Cardiac septum (tissue), 1 donor: ENCODE measurements around the gene GSS. TPM values are rescaled to one million over a fixed set of nuclear protein-coding genes. Genes with fewer than 3 reads are reported as not detected.
A peak's percentile ranks its signal among the peaks of the same experiment; 100 is the strongest.

Experiments
- DNase-seq: peaks from one replicate; pipeline ENCODE4 v3.0.0-alpha.2; 2020; ENCODE audit warnings: low spot score
- intact Hi-C: fragments of 100-400 bp; cut with DNase I; formaldehyde crosslinking; loops from one replicate; pipeline ENCODE4 v1.14.0; 2022
- total RNA-seq: library from RNA; stranded (reverse); fragmentation: NEBNext Ultra II Directional; extraction: Animal tissue kit (Norgen Biotek cat#: 25700); gene quantifications from one replicate; pipeline ENCODE4 v1.2.1, GENCODE V29; 2021
- donor health status: DM: no; HTN: no; CAD: no.

GSS gene
- total RNA-seq, 1 donor from 2014 or later: 27.5 TPM

GRCh38 chr20:34954904-34955230 lies 739 bp downstream of the GSS start:
- intact Hi-C loops: loop anchor here (1.0 to 5.0 kb wide), 2 partner anchors 79 to 128 kb away; partner anchors contain the start of genes ACSS2 and NCOA6
- DNase-seq: no peak

GRCh38 chr20:34953960-34954359 lies 1.6 kb downstream of the GSS start:
- intact Hi-C loops: no loop called here

GRCh38 chr20:34952671-34953070 lies 2.9 kb downstream of the GSS start:
- intact Hi-C loops: no loop called here

More at GRCh38 chr20:34953960-34954359, 1.6 kb downstream of the GSS start:
- DNase-seq: no peak

GRCh38 chr20:34951652-34952051 lies 4.0 kb downstream of the GSS start:
- intact Hi-C loops: no loop called here
- no peak for DNase-seq

More at GRCh38 chr20:34952671-34953070, 2.9 kb downstream of the GSS start:
- DNase-seq: no peak

- intact Hi-C loops: no loop called here
Measured at GRCh38 chr20:34951252-34951651, 4.4 kb downstream of the GSS start.

GRCh38 chr20:34949120-34949519 lies 6.5 kb downstream of the GSS start:
- intact Hi-C loops: no loop called here

More at GRCh38 chr20:34951252-34951651, 4.4 kb downstream of the GSS start:
- no peak for DNase-seq

GRCh38 chr20:34948030-34948429 lies 7.6 kb downstream of the GSS start:
- intact Hi-C loops: no loop called here

More at GRCh38 chr20:34949120-34949519, 6.5 kb downstream of the GSS start:
- no peak for DNase-seq

GRCh38 chr20:34947336-34947735 lies 8.3 kb downstream of the GSS start:
- intact Hi-C loops: no loop called here
- DNase-seq: no peak

More at GRCh38 chr20:34948030-34948429, 7.6 kb downstream of the GSS start:
- no peak for DNase-seq

- DNase-seq: no peak
- intact Hi-C loops: no loop called here
Measured at GRCh38 chr20:34946661-34947060, 8.9 kb downstream of the GSS start.

GRCh38 chr20:34945315-34946077 lies 10.1 kb downstream of the GSS start:
- no peak for DNase-seq

GRCh38 chr20:34943808-34944567 lies 11.6 kb downstream of the GSS start:
- intact Hi-C loops: no loop called here

More at GRCh38 chr20:34945315-34946077, 10.1 kb downstream of the GSS start:
- intact Hi-C loops: no loop called here

GRCh38 chr20:34942301-34942700 lies 13.3 kb downstream of the GSS start:
- DNase-seq: no peak
- intact Hi-C loops: no loop called here

More at GRCh38 chr20:34943808-34944567, 11.6 kb downstream of the GSS start:
- DNase-seq: no peak

- intact Hi-C loops: no loop called here
- no peak for DNase-seq
Measured at GRCh38 chr20:34941226-34941625, 14.4 kb downstream of the GSS start.

- DNase-seq: no peak
- intact Hi-C loops: no loop called here
Measured at GRCh38 chr20:34940081-34940481, 15.5 kb downstream of the GSS start.

- DNase-seq: peak; percentile 87
- intact Hi-C loops: no loop called here
Measured at GRCh38 chr20:34938466-34939163, 17.0 kb downstream of the GSS start.

GRCh38 chr20:34931771-34932170 lies 23.8 kb downstream of the GSS start:
- intact Hi-C loops: no loop called here
- no peak for DNase-seq

GRCh38 chr20:34928411-34928810 lies 27.2 kb downstream of the GSS start:
- no peak for DNase-seq
- intact Hi-C loops: no loop called here

GRCh38 chr20:34927736-34928135 lies 27.9 kb downstream of the GSS start:
- no peak for DNase-seq
- intact Hi-C loops: no loop called here

- intact Hi-C loops: no loop called here
- DNase-seq: no peak
Measured at GRCh38 chr20:34926581-34926980, 29.0 kb downstream of the GSS start.

- no peak for DNase-seq
- intact Hi-C loops: no loop called here
Measured at GRCh38 chr20:34925981-34926380, 29.6 kb downstream of the GSS start.
